ENCODE data around the gene PAQR7.

The PAQR7 gene

GRCh38 chr1:25818569-25818968 is 56.9 kb downstream of the PAQR7 start:
- DNase-seq (ENCODE audit: low read depth in 3 of 3, low spot score in 1 of 3) = no peak

DNA sequence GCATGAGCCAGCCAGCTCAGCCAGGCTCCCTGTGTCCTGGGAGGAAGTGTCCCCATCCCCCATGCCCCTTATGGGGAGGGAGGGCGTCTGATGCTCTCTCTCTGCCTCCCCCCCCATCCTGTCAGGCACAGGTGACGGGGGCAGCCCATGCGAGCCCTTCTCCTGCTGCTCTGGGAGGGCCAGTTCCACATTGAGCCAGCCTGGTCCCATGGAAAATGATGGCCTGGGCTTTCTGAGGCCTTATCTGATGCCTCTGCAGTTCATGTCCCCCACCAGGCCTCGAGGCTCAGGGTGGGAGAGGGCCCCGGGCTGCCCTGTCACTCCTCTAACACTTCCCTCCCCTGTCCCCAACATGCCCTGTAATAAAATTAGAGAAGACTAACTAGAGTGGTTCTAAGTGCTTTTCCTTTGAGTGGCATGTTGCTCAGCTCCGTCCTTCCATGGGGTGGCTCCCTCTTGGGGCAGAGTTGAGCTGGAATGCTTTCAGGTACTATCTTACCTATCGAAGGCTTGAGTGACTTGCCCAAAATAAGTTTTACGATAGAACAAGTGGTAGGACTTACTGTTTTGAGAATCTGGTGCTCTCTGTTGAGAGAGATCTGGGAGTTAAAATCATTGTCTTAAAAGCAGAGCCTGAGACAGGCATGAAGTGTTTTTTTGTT is 57.5 kb downstream of the PAQR7 start:
- DNase-seq (ENCODE audit: low read depth in 3 of 3, low spot score in 1 of 3) = no peak

GRCh38 chr1:25816112-25816718 is 59.3 kb downstream of the PAQR7 start:
- DNase-seq (ENCODE audit: low read depth in 3 of 3, low spot score in 1 of 3) = no peak

DNA sequence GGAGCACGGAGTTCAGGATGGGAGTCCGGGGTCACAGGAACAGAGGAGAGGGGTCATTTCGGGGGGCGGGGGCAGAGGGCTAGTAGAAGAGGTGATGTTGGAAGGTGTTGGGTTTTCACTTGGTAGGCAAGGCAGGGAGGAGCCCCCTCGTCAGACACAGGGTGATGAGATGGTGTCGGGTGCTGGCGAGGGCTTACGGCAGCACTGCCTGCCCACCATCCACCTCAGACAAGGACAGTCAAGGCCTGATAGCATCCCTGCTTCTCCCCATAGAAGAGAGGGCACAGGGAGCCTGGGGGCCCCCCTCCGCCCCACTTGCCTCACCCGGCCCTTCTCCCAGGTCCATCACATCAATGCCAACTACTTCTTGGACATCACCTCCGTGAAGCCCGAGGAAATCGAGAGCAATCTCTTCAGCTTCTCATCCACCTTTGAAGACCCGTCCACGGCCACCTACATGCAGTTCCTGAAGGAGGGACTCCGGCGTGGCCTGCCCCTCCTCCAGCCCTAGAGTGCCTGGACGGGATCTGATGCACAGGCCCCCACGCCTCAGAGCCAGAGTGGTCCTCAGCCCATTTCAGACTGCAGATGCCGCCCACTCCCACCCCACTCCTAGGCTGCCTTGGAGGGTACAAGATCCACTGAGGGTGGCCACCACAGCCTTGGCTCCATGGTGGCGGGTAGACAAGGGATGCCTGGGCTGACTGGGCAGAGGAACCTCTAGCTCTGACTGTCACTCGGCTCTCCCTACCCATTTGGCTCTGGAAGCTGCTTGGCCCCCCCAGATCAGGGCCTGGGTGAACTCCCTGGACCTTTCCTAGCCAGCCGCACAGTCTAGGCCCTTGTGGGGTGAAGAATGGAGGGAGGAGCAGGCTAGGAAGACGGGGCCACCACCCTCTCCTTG is 60.0 kb downstream of the PAQR7 start:
- no peak for DNase-seq (ENCODE audit: low read depth in 3 of 3, low spot score in 1 of 3)

GRCh38 chr1:25814549-25815087 is 60.9 kb downstream of the PAQR7 start:
- DNase-seq (ENCODE audit: low read depth in 3 of 3, low spot score in 1 of 3) = no peak

DNA sequence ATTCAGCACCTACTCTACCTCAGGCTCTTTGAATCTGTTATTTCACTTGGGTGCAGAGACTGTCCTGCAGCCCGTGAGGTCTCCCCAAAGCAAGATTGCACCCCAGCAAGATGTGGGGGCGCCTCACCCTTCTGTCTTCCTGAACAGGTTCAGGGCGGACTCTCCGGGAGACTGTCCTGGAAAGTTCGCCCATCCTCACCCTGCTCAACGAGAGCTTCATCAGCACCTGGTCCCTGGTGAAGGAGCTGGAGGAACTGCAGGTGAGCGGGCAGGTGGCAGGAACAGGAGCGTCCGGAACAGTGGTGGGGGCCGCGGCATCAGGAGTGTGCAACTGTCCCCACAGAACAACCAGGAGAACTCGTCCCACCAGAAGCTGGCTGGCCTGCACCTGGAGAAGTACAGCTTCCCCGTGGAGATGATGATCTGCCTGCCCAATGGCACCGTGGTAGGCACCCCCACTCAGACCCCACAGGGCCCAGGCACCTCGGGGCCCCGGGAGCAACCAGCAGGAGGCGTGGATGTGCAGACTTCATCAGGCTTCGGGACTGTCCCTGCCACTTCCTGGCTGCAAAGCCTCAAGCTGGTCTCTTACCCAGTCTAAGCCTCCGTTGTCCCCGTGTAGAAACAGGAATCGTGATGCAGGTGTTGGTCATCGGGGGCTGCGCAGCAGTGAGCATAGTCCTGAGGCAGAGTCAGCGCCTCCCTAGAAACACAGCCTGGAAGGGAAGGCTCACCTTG is 61.6 kb downstream of the PAQR7 start:
- DNase-seq (ENCODE audit: low read depth in 3 of 3, low spot score in 1 of 3) = no peak

DNA sequence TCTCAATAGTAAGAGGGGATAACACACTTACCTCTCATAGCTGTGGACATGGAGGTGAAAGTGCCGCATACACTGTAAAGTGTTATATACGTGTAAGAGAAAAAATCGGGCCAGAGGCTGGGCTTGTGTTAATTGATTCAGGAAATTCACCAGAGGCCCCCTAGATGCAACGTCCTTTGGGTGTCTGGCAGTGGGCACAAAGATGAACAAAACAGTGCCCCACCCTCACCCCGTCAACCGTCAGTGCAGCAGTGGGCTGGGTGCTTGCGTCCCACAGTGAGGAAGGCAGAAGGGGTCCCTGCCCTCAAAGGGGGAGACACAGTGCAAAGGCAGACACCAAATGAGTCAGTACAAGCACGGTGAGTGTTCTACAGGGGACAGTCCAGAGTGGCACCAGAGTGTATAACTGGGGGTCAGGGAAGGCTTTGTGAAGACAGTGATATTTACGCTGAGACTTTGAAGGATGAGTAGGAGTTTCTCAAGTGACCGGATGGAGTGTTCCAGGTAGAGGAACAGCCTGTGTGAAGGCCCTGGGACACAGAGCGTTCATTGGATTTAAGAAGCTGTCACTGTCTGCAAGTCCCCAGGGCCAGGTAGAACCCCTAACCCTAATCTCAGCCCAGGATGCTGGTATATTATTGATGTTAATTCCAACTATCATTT is 62.3 kb downstream of the PAQR7 start:
- DNase-seq (ENCODE audit: low read depth in 3 of 3, low spot score in 1 of 3) = no peak
